Measurements from ENCODE around the gene ZNF518B. TPM values are rescaled to one million over a fixed set of nuclear protein-coding genes. Genes with fewer than 3 reads are reported as not detected.

Gene ZNF518B
- total RNA-seq, 3 donors from 2014 or later = 19.0 to 24.7 (median 19.5) TPM

DNA sequence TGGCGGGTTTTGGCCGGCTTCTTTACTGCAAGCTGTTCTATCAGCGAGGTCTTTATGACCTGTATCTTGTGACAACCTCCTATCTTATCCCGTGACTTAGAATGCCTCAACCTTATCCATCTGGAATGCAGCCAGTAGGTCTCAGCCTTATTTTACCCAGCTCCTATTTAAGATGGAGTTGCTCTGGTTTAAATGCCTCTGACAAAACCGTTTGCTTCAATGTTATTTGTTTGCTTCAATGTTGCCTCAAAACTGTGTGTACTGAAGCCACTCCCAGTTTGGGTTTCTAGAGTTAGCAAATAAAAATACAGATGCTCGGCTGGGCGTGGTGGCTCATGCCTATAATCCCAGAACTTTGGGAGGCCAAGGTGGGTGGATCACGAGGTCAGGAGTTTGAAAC lies 51.6 kb downstream of the ZNF518B start:
- no peak for DNase-seq (ENCODE audit: low spot score in 2 of 2)
- no peak overlapping the region for H3K4me3 ChIP-seq
- H3K9me3 ChIP-seq = no peaks in the 10 kb centered on the region
- H3K27ac ChIP-seq = no peak overlapping the region
- no peaks in the 10 kb centered on the region for H3K36me3 ChIP-seq
- H3K4me1 ChIP-seq = no peaks in the 10 kb centered on the region
- intact Hi-C loops (cut with DNase I; ENCODE audit: low total_unique reads) = no loop called here
- no peak for TF ChIP-seq CTCF (IDR thresholded peaks at IDR 0.05)
- no peak for TF ChIP-seq POLR2A (IDR thresholded peaks at IDR 0.05)
- no peak for TF ChIP-seq POLR2AphosphoS5 (IDR thresholded peaks at IDR 0.05)
- H3K27me3 ChIP-seq = no peaks in the 10 kb centered on the region

DNA sequence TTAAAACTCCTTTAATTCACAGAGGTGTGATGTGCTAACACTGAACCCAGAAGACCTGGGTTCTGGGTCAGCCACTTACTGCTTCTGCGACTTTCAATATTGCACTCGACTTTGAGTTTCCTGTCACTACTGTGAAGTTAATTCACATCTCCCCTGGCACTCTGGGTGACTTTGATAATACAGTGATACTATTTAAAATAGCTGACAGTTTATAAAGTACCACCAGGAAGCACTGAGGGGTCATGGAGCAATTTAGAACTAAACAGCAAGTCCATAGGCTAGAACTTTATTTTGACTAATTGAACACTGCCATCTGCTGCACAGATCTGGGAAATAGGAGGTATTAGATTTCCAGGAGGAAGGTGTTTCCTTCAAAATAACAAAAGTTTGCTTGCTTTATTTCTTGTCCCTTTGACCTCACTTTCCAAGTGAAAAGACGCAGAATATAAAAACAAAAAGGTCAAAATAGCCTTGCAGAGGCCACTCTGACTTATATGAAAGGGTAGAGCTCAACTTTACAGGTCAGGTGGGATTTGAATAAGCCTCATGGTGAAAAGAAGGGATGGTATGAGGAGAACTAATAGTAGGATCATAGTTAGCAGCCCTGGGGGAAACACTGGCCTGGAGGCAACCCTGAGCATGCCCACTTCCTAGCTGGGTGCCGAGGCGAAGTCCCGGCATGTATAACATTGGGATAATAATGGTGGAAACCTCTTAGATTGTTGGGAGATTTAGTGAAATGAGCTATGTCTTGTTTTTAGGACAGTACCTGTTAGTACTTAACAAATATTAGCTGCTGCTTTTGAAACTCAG lies 53.4 kb downstream of the ZNF518B start:
- Histone ChIP-seq H3K4me1 (no peaks in the 10 kb centered on the region), H3K27ac (no peak overlapping the region), H3K9me3 (no peaks in the 10 kb centered on the region), H3K36me3 (no peaks in the 10 kb centered on the region), H3K27me3 (no peaks in the 10 kb centered on the region), H3K4me3 (no peak overlapping the region)
- peak in 2 of 3 donors; percentile 54 to 66 for TF ChIP-seq CTCF (IDR thresholded peaks at IDR 0.05)
- TF ChIP-seq POLR2AphosphoS5 (IDR thresholded peaks at IDR 0.05) = no peak
- intact Hi-C loops (cut with DNase I; ENCODE audit: low total_unique reads) = no loop called here
- no peak for DNase-seq (ENCODE audit: low spot score in 2 of 2)

GRCh38 chr4:10395971-10396580 lies 61.1 kb downstream of the ZNF518B start:
- intact Hi-C loops (cut with DNase I; ENCODE audit: low total_unique reads) = no loop called here
- Histone ChIP-seq H3K27me3 (no peaks in the 10 kb centered on the region), H3K4me1 (no peaks in the 10 kb centered on the region), H3K9me3 (peaks cover 0 to 4% of the 10 kb centered on the region in 2 donors), H3K27ac (no peak overlapping the region), H3K4me3 (no peak overlapping the region), H3K36me3 (no peaks in the 10 kb centered on the region)
- no peak for DNase-seq (ENCODE audit: low spot score in 2 of 2)
- TF ChIP-seq POLR2A (IDR thresholded peaks at IDR 0.05) = no peak
- no peak for TF ChIP-seq CTCF (IDR thresholded peaks at IDR 0.05)
- TF ChIP-seq POLR2AphosphoS5 (IDR thresholded peaks at IDR 0.05) = no peak

Other genes starting within 250 kb of the ZNF518B start
- gene CLNK, start 227.3 kb upstream of the ZNF518B start, total RNA-seq = under 1 TPM in 1 of 3 donors, not detected in 2; under 0.01 TPM

Data from breast epithelium (tissue), 4 donors.